C4-2B (cell line): Measurements from ENCODE around the gene HS3ST3A1.

ENCODE experiments used
- ZFX ChIP-seq: fragments of 450-650 bp; IDR thresholded peaks from 2 replicates; pipeline ENCODE4 v1.6.1; 2017
- TF ChIP-seq, protein P1 (sequence below): fragments of 450-650 bp; conservative IDR thresholded peaks from 2 replicates; pipeline ENCODE4 v1.5.1; 2017; ENCODE audit warnings: mild to moderate bottlenecking

DNA sequence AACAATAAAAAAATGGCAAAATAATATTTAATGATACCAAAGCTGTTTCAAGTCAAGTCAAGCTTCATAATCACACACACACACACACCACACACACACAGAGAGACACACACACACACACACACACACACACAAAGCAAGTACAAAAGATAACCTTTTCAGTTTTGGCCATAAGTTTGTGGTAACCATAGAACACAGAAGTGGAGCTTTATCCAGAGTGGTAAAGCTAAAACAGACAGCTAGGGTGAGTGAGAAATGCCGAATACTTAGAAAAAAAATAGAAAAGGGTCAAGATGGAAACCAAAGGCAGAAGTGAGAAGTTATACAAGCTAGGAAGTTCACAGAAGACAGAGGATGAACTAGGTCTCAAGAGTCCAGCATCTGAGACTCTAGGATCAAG is 79.0 kb downstream of the HS3ST3A1 start:
- TF ChIP-seq, protein P1, sequence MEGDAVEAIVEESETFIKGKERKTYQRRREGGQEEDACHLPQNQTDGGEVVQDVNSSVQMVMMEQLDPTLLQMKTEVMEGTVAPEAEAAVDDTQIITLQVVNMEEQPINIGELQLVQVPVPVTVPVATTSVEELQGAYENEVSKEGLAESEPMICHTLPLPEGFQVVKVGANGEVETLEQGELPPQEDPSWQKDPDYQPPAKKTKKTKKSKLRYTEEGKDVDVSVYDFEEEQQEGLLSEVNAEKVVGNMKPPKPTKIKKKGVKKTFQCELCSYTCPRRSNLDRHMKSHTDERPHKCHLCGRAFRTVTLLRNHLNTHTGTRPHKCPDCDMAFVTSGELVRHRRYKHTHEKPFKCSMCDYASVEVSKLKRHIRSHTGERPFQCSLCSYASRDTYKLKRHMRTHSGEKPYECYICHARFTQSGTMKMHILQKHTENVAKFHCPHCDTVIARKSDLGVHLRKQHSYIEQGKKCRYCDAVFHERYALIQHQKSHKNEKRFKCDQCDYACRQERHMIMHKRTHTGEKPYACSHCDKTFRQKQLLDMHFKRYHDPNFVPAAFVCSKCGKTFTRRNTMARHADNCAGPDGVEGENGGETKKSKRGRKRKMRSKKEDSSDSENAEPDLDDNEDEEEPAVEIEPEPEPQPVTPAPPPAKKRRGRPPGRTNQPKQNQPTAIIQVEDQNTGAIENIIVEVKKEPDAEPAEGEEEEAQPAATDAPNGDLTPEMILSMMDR: no peak
- TF ChIP-seq ZFX: no peak
